Activated CD4-positive, CD25-positive, alpha-beta regulatory T cell treated with anti-CD3 and anti-CD28 coated beads, Interleukin-2, amount 50 U/mL, for 16 hours (primary cell): ENCODE data around the gene SPOCK3.
"Not testable (repeated sequence)": the region's sequence is repeated elsewhere in the genome, so short reads cannot be mapped to it uniquely, and the experiment has no call there.

Experiments
- DNase-seq: peaks from one replicate; pipeline ENCODE4 v3.0.0-alpha.2; 2020; ENCODE audit warnings: low read depth, low spot score

Gene SPOCK3

GRCh38 chr4:167035390-167035789, 198.9 kb downstream of the SPOCK3 start:
- DNase-seq = no peak

DNA sequence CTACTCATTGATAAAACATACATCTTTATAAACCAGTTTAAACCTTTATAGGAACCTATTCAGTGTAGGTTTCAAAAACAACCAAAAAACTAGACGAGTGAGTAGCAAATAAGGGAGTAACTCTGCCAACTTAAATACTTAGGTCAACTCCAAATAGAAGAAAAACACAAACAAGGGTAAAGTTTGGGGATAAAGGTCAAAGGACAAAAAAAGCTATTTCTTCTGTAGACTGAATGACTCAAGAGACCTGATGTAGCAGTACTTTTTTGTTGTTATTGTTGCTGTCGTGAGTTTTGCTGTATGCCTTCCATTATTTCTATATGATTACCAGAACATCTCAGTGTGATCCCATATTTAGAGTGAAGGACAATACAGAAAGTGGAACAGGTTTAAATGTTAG, 199.3 kb downstream of the SPOCK3 start:
- DNase-seq = no peak

DNA sequence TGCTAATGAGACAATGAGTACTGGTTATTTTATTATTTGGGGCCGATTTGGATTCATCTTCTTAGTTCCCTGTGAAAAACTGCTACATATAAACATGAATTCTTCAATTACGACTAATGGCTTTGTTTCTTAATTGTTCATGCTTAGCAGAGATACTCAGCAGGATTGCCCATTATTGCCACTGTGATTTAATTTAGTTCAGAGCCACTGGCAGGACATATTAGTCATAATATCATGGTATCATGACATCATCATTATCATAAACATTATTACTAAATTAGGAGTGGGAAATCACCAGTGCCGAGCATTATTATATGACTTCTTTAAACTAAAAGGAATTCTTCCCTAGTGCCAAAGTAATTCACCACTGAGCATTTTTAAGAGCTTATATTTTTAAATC, 201.4 kb downstream of the SPOCK3 start:
- no peak for DNase-seq

- DNase-seq = no peak
Observed at GRCh38 chr4:167031534-167032156, 202.6 kb downstream of the SPOCK3 start.

DNA sequence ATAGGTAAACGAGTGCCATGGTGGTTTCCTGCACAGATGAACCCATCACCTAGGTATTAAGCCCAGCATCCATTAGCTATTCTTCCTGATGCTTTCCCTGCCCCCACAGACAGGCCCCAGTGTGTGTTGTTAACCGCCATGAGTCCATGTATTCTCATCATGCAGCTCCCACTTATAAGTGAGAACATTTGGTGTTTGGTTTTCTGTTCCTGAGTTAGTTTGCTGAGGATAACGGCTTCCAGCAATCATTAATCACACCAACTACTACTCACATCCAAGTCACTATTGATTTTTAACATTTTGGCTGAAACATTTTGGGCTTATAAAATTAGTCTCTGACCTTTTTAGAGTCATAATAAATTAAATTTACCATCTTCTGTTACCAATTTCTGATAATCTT, 205.3 kb downstream of the SPOCK3 start:
- DNase-seq = no peak

- DNase-seq = no peak
Observed at GRCh38 chr4:167025670-167026069, 208.6 kb downstream of the SPOCK3 start.

DNA sequence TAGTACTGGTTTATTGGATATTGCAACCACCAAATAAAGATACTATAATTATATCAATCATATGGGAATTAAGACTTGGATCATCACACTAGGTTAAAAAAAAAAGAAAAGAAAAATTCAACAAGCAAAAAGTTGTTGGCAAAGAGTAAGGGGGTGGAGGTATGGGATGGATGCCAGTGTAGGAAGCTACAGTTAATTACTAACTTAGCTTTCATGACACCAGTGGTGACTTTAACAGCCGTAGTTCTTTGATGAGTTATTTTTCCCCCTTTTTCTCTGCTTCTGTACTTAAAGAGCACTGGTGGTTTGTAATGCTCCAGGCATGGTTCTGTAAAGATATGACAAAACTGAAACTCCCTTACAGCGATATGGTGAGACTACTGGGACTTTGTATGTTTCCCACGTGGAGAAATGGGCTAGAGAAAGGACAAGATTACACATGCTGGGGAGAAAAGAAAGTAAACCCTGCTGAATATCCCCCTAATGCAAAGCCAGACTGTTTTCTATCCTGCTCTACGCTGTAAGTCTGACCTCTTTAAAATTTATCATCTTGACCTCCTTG, 210.8 kb downstream of the SPOCK3 start:
- no peak for DNase-seq

DNA sequence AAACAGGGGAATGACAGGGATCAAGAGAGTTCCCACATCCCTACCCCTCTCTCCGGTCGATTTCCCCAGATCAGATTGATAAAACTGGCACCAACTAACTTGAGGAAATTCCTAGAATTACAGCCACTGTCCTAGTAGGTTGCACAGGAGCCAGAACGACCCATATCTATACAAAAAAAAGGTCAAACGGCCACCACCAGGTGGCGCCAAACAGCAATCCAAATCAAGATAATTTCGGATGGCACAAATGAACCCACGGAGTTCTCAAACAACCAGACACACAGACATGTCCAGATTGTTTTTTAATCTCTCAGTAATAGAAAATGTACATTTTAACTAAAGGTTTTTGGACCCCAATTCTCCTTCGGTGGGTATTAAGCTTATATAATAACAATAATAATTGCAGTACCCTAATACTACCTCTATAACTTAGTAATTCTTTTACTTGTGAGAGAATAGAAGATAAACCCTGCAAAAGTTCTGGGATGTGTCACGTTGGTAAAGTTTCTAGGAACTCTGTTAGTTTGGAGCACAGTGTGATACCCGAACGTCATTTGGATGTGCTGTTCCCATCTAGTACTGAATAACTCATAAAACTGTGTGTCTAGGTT, 212.6 kb downstream of the SPOCK3 start:
- peak; percentile 10 for DNase-seq

DNA sequence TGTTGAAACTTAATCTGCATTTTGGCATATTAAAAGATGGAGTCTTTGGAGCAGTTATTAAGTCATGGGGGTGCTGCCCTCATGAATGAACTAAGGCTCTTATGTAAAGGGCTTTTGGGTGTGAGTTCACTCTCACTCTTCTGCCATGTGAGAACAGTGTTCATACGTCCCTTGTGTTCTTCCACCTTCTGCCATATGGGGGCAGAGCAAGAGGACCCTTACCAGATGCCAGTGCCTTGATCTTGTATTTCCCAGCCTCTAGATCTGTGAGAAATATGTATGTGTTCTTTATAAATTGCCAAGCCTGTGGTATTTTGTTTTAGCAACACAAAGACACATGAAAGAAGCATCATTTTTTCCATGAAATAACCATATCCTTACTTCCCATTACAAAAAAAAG, 213.9 kb downstream of the SPOCK3 start:
- DNase-seq = no peak

DNA sequence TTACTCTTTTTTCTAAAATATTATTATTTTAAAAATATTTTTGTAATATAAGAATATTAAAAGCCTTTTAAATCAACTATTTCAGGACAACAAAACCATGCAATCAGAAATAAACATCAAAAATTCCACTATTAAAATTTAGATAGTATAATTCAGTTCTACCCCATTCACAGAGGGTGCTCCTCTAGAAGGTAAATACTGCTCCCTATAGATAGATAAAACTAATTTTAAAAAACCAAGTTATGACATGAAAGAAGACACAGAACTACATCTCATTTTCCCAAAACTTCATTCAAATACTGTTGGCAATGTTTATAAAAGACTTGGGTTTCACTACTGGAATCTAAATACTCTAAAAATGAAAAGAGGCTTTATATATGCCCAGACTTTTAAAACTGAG, 219.3 kb downstream of the SPOCK3 start:
- DNase-seq = no peak

DNA sequence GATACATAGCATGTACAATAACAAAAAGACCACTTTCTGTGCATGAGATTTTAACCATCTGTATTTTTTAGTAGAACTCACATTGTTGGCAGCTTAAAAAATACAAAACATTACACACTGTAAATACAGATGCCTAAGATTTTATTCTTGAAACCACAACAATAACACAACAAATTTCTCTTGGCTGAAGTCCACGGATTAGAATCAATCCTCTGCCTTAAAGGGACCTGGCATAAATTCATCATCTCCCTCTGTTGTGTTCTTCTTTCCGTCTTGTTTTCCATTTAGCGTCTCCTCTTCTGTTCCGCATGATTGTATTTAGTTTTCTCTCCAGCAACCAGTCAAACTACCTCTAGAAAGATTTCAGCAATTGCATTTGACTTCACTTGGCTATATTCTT, 231.0 kb downstream of the SPOCK3 start:
- DNase-seq = no peak

- DNase-seq = no peak
Observed at GRCh38 chr4:167000141-167000852, 234.0 kb downstream of the SPOCK3 start.

DNA sequence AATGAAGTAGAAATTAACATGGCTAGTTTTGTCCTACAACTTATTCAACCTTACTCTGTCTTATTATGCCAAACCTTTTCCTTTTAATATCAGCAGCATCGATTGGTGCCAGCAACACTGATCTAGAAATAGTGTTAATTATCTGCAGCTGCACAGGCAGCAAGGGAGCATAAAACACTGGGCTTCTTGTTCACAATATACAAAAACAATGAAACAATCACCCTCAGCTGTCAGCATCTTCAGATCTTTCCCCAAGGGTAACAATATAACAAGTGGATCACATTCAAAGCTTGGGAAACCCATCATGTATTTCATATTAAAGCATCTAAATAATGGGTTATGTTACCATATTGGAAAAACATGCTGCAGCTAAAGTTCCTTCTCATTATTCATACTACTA, 238.1 kb downstream of the SPOCK3 start:
- no peak for DNase-seq

DNA sequence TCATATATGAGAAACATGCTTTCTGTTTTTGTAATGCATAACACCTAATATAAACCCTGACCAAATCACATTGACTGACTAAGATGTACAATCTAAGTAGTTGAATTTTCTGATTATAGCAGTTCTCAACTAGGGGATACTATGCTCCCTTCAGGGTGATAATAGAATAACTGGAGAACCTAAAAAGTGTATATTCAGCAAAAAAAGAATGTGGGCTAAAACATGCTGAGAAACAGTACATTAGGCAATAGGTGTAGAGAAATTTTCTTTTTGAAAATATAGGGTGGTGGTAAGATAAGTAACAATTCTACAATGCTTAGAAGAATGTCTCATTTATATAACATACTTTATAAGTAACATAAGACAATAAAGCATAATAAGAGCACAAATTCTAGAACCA, 239.6 kb downstream of the SPOCK3 start:
- DNase-seq = no peak

DNA sequence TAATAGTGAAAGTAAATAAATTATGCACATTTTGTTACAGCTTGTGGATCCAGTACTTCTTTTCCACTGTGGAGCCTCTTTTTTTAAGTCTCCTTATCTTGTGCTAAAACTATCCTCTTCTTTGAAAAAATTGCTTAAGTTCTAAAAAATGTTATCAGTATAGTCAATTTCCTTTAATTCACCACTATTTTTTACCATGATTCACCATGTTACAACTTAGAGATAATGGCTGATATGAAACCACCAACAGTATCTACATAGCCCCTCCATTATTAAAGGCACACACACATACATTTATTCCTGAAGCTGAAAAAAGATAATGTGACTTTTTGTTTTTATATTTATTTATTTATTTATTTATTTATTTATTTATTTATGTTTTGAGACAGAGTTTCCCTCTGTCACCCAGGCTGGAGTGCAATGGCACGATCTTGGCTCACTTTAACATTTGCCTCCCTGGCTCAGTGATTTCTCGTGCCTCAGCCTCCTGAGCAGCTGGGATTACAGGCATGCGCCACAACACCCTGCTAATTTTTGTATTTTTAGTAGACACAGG, 243.2 kb downstream of the SPOCK3 start:
- no peak for DNase-seq

DNA sequence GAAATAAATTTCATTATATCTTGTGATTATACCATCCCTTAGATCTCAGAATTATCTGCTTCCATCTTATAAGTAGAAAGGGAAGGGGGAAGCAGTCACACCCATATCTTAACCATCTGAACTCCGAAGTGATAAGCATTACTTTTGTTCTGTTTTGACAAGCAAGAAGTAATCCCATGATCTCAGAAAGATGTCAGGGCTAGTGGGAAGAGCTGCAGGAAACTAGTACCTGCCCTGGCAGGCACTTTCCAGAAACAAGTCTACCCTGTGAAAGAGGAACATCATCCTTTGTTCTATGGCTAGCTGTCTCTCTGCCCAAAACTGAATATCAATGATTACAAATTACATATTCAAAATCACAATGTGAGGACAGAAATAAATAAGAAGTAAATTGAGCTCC, 244.4 kb downstream of the SPOCK3 start:
- no peak for DNase-seq

DNA sequence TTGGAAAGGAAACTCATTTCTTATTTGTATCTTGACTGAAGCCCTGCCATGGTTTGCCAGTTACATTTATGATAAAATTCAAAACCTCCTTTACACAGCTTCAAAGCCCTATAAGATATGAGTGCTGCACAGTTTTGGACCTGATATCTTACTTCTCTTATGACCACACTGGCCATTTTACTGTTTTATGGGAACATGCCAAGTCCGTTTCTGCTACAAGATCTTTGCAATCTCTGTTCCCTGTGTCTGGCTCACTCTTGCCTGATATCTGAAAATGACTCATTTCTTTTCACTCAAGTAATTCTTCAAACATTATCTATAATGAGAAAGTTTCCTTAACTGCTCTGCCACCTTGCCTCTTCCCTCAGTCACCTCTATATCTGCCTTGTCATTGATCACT, 247.3 kb downstream of the SPOCK3 start:
- no peak for DNase-seq

DNA sequence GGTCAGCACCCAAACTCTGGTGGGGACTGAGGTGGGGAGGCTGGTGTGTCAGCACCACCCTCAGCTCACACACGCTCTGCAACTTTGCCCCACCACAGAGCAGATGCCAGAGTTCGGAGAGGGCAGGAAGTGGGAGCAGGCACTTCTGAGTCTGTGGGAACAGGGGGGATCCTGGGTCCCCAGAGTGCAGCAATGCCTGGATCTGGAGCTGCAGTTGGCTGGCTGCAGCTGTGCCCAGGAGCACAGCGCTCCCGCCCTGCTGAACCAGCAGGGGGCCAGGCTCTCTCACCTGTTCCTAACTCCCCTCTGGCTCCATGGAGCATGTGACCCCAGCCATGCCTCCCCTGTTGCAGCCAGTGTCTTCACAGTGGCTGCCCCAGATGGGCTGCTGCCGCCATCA, 252.4 kb downstream of the SPOCK3 start:
- DNase-seq = no peak

DNA sequence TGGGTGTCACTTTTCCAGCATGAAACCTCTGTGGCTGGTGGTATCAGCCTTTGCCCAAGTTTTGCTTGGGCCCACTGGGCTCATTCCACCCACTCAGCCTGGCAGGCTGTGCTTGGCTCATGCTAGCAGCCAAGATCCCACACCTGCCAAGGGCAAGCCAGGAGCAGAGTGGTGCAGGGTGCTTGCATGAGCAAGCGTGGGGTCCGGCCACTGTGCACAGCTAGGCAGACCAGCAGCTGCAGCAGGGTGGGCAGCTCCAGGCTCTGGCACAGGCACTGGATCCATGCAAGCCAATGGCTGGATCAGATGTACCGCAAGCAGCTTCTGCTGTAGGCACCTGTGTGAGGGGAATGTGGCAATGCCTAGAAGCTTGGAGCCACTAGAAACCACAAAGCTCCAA, 253.9 kb downstream of the SPOCK3 start:
- no peak for DNase-seq

DNA sequence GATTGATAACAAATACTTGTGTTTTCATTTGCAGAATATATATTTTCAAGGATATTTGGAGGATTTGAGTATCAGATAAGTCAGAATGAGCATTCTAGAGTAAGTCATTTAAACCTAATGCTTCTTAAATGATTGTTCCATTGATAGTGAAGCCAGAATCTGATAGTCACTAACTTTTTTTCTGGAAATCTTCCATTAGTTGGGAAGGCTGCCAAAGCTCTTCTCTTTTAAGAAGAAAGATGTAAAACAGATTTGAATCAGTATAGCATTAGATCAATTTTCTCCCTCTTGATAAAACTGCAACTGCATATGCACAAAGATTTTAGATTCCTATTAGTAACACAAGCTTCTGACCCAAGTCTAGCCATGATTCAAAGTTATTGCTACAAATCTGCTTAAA, 256.7 kb downstream of the SPOCK3 start:
- DNase-seq = no peak

GRCh38 chr4:166972071-166972470, 262.2 kb downstream of the SPOCK3 start:
- DNase-seq = no peak

GRCh38 chr4:166968219-166968618, 266.1 kb downstream of the SPOCK3 start:
- DNase-seq = not testable (repeated sequence)

DNA sequence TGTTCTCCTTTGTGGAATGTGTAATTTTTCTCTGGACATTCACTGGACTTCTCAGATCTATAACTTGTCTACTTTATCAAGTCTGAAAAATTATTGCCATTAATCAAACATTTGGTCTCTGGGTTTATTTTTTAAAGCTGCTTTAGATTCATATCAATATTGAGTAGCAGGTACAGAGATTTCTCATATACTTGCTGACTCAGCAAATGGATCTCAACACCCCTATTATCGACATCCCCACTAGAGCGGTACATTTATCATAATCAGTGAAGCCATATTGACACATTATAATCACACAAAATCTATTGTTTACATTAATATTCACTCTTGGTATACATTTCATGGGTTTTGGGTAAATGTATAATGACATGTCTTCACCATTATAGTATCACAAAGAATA, 268.7 kb downstream of the SPOCK3 start:
- no peak for DNase-seq
